Omental fat pad (tissue), 4 donors: Measurements from ENCODE around the gene PRKCZ. TPM values are rescaled to one million over a fixed set of nuclear protein-coding genes. Genes with fewer than 3 reads are reported as not detected.

ENCODE experiments used
- ATAC-seq: fragments of 150-250 bp; one replicate; pipeline ENCODE4 v1.9.1; 2016; ENCODE audit warnings: mild to moderate bottlenecking, moderate library complexity; ENCODE audit not compliant: low FRiP score
- DNase-seq: peaks from one replicate; pipeline ENCODE4 v3.0.0-alpha.2; 2019; ENCODE audit warnings: low spot score
- total RNA-seq, 4 donors: library from RNA; depleted of rRNA; stranded (reverse); fragments of >200 nt; gene quantifications; one replicate each; pipeline ENCODE4 v1.1.0, GENCODE V29; 2016
- TF ChIP-seq, protein P1 (sequence below), 3 donors: fragments of 450-650 bp; IDR thresholded peaks; one replicate each; pipeline ENCODE4 v1.5.1; 2016 to 2017; ENCODE audit warnings: antibody characterized with exemption in 3 of 3, mild to moderate bottlenecking in 3 of 3, moderate library complexity in 2 of 3

PRKCZ gene
- 1 to 10 TPM; 2.5 to 8.1 (median 2.6) TPM for total RNA-seq

DNA sequence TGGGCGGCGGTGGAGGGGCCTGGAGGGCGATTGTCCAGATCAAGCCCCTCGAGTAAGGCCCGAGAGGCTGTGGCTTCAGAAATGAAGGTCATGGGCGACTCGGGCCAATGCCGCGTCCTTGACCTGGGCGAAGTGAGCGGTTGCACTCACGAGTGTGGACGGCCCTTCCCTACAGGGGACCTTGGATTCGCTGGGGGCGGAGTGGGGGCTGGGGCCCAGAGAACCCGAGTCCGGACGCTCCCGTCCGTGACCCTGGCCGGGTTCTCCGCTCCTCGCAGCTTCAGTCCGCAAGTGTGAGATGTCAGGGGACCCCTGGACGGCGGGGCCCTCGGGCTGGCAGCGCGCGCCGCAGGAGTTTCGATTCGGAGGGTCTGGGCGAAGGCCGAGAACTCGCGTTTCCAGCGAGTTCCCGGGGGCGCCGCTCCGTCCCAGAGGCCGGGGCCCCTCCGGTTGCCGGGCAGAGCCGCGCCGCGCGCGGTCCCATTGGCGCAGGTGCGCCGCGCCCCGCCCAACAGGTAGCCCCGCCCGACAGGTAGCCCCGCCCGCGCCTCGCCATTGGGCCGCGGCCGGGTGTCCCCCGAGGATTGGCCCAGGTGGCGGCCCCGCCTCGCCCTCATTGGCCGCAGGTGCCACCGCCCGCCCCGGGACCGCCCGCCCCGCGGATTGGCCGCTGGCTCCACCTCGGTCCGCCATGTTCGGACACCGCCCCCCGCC is at the start of gene PRKCZ:
PRKCZ (plus strand) TSS at position 694 of the 714 bp plus-strand sequence. CDS start 220 bp downstream, outside the sequence.
- DNase-seq (peak; percentile 50), ATAC-seq (peak; percentile 90)

GRCh38 chr1:2000432-2000831 is 49.8 kb upstream of the PRKCZ start:
- TF ChIP-seq, protein P1, sequence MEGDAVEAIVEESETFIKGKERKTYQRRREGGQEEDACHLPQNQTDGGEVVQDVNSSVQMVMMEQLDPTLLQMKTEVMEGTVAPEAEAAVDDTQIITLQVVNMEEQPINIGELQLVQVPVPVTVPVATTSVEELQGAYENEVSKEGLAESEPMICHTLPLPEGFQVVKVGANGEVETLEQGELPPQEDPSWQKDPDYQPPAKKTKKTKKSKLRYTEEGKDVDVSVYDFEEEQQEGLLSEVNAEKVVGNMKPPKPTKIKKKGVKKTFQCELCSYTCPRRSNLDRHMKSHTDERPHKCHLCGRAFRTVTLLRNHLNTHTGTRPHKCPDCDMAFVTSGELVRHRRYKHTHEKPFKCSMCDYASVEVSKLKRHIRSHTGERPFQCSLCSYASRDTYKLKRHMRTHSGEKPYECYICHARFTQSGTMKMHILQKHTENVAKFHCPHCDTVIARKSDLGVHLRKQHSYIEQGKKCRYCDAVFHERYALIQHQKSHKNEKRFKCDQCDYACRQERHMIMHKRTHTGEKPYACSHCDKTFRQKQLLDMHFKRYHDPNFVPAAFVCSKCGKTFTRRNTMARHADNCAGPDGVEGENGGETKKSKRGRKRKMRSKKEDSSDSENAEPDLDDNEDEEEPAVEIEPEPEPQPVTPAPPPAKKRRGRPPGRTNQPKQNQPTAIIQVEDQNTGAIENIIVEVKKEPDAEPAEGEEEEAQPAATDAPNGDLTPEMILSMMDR (IDR thresholded peaks at IDR 0.05), result no peak
- no peak for ATAC-seq
- DNase-seq, result no peak

More for the DNA sequence above, at the start of gene PRKCZ:
- TF ChIP-seq, protein P1 (IDR thresholded peaks at IDR 0.05), result no peak

- DNase-seq, result no peak
- TF ChIP-seq, protein P1 (IDR thresholded peaks at IDR 0.05), result no peak
- no peak for ATAC-seq
Measured at GRCh38 chr1:2000850-2001249, 49.4 kb upstream of the PRKCZ start.

DNA sequence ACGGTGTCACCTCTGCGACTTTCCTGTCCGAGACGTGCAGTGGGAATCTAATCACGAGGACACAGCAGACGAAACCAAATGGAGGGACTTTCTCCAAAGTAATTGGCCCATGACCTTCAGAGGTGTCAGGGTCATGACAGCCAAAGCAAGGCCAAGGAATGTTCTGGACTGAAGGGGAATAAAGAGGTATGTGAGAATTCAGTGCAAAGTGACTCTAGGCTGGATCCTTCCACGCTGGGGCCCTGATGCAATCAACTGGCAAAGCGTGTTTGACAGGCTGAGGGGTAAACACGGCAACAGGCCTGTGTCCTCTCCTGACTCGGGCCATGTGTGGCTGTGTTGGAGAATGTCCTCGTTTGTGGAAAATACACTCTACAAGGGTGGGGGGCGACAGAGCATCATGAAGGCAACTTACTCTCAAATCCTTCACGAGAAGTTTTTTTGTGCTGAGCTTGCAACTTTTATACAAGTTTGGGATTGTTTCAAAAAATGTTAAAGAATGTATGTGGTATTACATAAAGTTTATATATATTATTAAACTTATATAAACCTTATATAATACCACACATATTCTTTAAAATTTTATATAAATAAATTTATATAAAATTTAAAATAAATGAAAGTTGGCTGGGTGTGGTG is 48.3 kb upstream of the PRKCZ start:
- no peak for ATAC-seq
- TF ChIP-seq, protein P1 (IDR thresholded peaks at IDR 0.05), result no peak
- no peak for DNase-seq

- ATAC-seq (no peak), DNase-seq (no peak)
Measured at GRCh38 chr1:2003541-2004131, 46.6 kb upstream of the PRKCZ start, which contains the start of gene CFAP74. CFAP74 (minus strand) TSS chr1:2003786; CDS start chr1:1990956, 12,830 bp downstream.

GRCh38 chr1:2004856-2005255 is 45.4 kb upstream of the PRKCZ start:
- TF ChIP-seq, protein P1 (IDR thresholded peaks at IDR 0.05), result no peak
- no peak for DNase-seq
- no peak for ATAC-seq

More at GRCh38 chr1:2003541-2004131, 46.6 kb upstream of the PRKCZ start, which contains the start of gene CFAP74:
- TF ChIP-seq, protein P1 (IDR thresholded peaks at IDR 0.05), result no peak
